HL-60 (cell line): Measurements from ENCODE around the gene LIN37.

Source experiments
- DNase-seq, 2 experiments: peaks; one replicate each; pipeline ENCODE4 v3.0.0-alpha.2; 2010 to 2020; ENCODE audit warnings: low read depth in 1 of 2, low spot score in 1 of 2
- H3K27ac ChIP-seq: fragments of 250-450 bp; sonication (Bioruptor Pico); replicated peaks from 2 replicates; pipeline ENCODE4 v1.5.1; 2020; ENCODE audit warnings: mild to moderate bottlenecking, moderate library complexity
- H3K27me3 ChIP-seq: fragments of 250-450 bp; sonication (Bioruptor Pico); 2 replicates; pipeline ENCODE4 v1.5.1; 2021; ENCODE audit warnings: mild to moderate bottlenecking, moderate library complexity; ENCODE audit not compliant: insufficient read depth, poor library complexity, severe bottlenecking
- H3K4me3 ChIP-seq: replicated peaks from 2 replicates; pipeline ENCODE4 v1.5.1; 2011; ENCODE audit warnings: mild to moderate bottlenecking, control low read depth, low read length; ENCODE audit not compliant: insufficient read depth
- GABPA ChIP-seq: IDR thresholded peaks from 2 replicates; pipeline ENCODE4 v1.6.1; 2012; ENCODE audit warnings: low read depth
- POLR2AphosphoS5 ChIP-seq: IDR thresholded peaks from 2 replicates; pipeline ENCODE4 v1.6.1; 2012; ENCODE audit warnings: low read depth
- SPI1 ChIP-seq: IDR thresholded peaks from 2 replicates; pipeline ENCODE4 v1.6.1; 2012; ENCODE audit warnings: low read depth, mild to moderate bottlenecking, borderline replicate concordance
- TF ChIP-seq, protein P1 (sequence below): IDR thresholded peaks from one replicate; pipeline ENCODE4 v1.5.1; 2011; ENCODE audit warnings: low read length, control low read depth, inconsistent platforms; ENCODE audit not compliant: insufficient read depth
- TF ChIP-seq, protein P2 (sequence below): IDR thresholded peaks from 2 replicates; pipeline ENCODE4 v1.6.1; 2012; ENCODE audit warnings: low read depth; ENCODE audit not compliant: insufficient replicate concordance

Gene LIN37

DNA sequence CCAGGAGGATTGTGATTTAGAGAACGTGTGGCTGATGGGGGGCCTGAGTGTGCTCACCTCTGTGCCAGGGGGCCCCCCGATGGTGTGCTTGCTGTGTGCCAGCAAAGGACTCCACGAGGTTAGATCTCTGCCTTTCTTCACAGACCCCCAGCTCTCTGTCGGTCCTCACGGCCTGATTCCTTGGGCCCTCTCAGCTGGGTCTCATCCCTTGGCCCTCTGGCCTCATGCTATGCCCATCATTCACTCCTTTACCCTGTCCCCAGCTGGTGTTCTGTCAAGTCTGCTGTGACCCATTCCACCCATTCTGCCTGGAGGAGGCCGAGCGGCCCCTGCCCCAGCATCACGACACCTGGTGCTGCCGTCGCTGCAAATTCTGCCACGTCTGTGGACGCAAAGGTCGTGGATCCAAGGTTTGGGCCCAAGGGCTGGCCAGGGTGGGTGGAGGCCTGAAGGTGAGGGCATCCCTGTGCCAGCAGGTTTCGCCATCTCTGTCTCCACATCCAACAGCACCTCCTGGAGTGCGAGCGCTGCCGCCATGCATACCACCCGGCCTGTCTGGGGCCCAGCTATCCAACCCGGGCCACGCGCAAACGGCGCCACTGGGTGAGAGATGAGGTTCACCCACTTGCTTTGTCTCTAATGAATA, 23.0 kb upstream of the LIN37 start:
- DNase-seq: no peak
- H3K4me3 ChIP-seq: no peak overlapping the region
- no peaks in the 10 kb centered on the region for H3K27me3 ChIP-seq
- TF ChIP-seq, protein P1, sequence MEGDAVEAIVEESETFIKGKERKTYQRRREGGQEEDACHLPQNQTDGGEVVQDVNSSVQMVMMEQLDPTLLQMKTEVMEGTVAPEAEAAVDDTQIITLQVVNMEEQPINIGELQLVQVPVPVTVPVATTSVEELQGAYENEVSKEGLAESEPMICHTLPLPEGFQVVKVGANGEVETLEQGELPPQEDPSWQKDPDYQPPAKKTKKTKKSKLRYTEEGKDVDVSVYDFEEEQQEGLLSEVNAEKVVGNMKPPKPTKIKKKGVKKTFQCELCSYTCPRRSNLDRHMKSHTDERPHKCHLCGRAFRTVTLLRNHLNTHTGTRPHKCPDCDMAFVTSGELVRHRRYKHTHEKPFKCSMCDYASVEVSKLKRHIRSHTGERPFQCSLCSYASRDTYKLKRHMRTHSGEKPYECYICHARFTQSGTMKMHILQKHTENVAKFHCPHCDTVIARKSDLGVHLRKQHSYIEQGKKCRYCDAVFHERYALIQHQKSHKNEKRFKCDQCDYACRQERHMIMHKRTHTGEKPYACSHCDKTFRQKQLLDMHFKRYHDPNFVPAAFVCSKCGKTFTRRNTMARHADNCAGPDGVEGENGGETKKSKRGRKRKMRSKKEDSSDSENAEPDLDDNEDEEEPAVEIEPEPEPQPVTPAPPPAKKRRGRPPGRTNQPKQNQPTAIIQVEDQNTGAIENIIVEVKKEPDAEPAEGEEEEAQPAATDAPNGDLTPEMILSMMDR: no peak
- TF ChIP-seq GABPA: no peak
- TF ChIP-seq, protein P2, sequence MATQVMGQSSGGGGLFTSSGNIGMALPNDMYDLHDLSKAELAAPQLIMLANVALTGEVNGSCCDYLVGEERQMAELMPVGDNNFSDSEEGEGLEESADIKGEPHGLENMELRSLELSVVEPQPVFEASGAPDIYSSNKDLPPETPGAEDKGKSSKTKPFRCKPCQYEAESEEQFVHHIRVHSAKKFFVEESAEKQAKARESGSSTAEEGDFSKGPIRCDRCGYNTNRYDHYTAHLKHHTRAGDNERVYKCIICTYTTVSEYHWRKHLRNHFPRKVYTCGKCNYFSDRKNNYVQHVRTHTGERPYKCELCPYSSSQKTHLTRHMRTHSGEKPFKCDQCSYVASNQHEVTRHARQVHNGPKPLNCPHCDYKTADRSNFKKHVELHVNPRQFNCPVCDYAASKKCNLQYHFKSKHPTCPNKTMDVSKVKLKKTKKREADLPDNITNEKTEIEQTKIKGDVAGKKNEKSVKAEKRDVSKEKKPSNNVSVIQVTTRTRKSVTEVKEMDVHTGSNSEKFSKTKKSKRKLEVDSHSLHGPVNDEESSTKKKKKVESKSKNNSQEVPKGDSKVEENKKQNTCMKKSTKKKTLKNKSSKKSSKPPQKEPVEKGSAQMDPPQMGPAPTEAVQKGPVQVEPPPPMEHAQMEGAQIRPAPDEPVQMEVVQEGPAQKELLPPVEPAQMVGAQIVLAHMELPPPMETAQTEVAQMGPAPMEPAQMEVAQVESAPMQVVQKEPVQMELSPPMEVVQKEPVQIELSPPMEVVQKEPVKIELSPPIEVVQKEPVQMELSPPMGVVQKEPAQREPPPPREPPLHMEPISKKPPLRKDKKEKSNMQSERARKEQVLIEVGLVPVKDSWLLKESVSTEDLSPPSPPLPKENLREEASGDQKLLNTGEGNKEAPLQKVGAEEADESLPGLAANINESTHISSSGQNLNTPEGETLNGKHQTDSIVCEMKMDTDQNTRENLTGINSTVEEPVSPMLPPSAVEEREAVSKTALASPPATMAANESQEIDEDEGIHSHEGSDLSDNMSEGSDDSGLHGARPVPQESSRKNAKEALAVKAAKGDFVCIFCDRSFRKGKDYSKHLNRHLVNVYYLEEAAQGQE: no peak
- no peak for TF ChIP-seq SPI1
- no peak for TF ChIP-seq POLR2AphosphoS5
- H3K27ac ChIP-seq: no peak overlapping the region

DNA sequence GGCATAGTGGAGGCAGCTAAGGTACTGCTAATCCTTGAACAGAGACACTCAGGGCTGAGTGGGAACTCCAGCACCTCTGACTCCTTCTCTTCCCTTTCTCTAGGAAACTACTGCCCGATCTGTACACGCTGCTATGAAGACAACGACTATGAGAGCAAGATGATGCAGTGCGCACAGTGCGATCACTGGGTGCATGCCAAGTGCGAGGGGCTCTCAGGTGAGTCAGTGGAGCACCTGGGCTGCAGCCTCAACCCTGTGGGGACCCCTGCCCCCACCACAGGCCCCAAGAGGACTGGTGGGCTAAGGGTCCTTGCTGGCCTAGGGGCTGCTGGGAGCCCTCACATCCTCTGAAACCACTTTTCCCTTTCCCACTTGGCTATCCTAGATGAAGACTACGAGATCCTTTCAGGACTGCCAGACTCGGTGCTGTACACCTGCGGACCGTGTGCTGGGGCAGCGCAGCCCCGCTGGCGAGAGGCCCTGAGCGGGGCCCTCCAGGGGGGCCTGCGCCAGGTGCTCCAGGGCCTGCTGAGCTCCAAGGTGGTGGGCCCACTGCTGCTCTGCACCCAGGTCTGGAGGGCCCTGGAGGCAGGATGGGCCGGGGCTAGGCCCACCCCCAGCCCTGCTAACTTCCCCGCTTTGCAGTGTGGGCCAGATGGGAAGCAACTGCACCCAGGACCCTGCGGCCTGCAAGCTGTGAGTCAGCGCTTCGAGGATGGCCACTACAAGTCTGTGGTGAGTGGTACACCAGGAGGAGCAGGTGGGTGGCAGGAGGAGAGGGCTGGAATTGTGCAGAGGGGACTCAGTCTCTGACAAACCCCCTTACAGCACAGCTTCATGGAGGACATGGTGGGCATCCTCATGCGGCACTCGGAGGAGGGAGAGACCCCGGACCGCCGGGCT, 21.1 kb upstream of the LIN37 start:
- TF ChIP-seq, protein P1: no peak
- TF ChIP-seq SPI1 (no peak), GABPA (no peak), POLR2AphosphoS5 (no peak)
- TF ChIP-seq, protein P2: no peak

DNA sequence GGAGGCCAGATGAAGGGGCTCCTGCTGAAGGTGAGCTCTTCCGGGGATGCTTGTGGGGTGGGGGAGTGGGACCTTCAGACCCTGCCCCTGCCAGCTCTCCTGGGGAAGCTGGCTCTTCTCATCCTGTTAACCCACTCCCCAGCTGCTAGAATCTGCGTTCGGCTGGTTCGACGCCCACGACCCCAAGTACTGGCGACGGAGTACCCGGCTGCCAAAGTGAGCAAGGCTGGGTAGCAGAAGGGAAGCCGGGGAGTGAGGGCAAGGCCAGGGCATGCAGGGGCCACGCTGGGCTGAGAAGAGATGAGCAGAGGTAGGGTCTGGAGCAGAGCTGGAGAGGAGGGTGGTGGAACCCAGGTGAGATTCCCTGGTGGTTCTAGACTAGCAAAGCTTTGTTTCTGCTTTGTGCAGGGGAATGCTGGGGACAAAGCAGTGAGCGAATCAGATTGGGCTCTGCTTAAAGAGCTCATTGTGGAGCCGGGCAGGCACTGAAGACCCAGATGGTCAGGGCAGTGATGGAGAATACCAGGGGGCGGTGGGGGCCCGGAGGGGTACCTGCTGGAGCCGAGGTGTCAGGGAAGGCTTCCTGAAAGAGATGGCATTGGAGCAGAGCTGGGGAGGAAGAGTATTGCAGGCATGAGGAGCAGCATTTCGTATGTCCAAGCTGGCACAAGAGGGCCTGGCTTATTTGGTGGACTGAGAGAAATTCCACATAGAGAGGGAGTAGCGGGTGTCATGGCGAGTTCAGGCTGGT, 20.2 kb upstream of the LIN37 start:
- Histone ChIP-seq H3K27me3 (no peaks in the 10 kb centered on the region), H3K4me3 (no peak overlapping the region), H3K27ac (no peak overlapping the region)
- TF ChIP-seq GABPA (no peak), POLR2AphosphoS5 (no peak), SPI1 (no peak)
- TF ChIP-seq, protein P1: no peak
- TF ChIP-seq, protein P2: no peak
- DNase-seq: no peak

More for the DNA sequence above, 21.1 kb upstream of the LIN37 start:
- no peak for DNase-seq
- no peak overlapping the region for H3K4me3 ChIP-seq
- H3K27ac ChIP-seq: no peak overlapping the region
- no peaks in the 10 kb centered on the region for H3K27me3 ChIP-seq
